Fibroblast of skin of back (primary cell): ENCODE results near the gene KRI1. TPM values are rescaled to one million over a fixed set of nuclear protein-coding genes. Genes with fewer than 3 reads are reported as not detected.

Source experiments
- DNase-seq: peaks from one replicate; pipeline ENCODE4 v3.0.0-alpha.2; 2013
- polyA plus RNA-seq, 2 experiments: library from polyadenylated mRNA; unstranded; fragments of 120-200 nt; gene quantifications; one replicate each; pipeline ENCODE4 v1.2.1, GENCODE V29; 2013; ENCODE audit not compliant: insufficient read length in 2 of 2

The KRI1 gene
- polyA plus RNA-seq (2013, experiment 1 of 2; ENCODE audit: insufficient read length), result 24.8 TPM
- polyA plus RNA-seq (2013, experiment 2 of 2; ENCODE audit: insufficient read length), result 13.8 TPM

DNA sequence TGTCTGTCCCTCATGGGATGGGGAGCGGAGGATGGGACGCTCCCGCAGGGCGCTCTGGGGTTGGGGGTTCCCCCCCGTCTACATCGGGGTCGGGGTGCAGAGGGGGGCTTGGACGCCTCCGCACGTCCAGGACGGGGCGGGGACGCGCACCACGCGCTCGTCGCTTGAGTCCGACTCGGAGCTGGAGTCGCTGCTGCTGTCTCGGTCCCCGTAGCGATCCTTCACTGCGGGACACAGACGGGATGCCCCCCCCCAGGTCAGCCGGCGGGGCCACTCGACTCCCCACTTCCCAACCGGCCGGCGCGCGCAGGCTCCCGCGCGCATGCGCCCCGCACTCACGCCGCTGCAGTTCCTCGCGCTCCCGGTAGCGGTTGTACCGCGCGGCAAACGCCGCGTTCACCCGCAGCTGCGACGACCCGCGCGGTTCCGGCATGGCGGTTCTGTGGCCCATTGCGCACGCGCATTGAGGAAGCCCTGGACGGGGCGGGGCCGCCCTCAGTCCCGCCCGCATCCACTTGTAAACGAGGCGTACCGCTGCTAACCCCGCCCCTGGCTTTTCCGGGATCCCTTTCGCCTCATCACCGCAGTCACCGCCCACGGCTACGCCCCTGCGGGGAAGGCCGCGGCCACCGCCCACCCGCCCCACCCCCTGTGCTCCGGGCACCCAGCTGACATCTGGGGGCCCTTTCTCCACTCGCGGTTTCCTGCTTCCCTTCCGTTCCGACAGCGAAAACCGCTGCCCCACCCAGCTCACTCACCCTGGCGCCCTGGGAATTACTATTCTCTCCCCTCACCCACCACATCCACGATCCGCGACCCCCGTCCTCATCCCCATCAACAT is at the start of gene KRI1:
TSS of gene KRI1 (minus strand) at position 444 of the 841 bp plus-strand sequence. CDS start at position 433, 11 bp downstream.
- DNase-seq, result peak; percentile 96

DNA sequence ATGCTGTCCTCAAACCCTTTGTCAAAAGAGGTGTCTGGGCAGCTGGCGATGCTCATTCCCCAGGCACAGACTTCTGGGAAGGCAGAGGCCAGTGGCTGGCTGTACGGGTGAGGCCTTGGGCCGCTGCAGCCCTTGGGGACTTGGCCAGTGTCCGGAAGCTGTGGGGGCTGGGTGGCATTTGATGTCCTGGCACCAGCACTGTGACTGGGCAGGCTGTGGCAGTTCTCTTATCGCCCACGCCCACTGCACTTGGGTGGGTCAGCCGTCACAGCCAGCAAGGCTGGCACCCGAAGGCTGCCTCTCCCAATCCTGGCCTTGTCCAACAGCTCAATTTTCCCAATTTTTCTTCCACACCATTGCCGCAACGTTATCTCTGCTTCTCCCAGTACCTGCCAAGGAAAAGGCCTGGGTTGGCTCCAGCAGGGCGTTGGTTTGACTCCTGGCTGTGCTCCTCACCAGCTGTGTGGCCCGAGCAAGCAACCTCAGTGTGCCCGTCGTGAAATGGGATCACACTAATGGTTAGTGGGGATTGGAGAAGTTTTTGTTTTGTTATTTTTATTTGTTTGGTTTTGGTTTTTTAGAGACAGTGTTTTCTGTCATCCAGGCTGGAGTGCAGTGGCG is 46.8 kb upstream of the KRI1 start:
- no peak for DNase-seq

DNA sequence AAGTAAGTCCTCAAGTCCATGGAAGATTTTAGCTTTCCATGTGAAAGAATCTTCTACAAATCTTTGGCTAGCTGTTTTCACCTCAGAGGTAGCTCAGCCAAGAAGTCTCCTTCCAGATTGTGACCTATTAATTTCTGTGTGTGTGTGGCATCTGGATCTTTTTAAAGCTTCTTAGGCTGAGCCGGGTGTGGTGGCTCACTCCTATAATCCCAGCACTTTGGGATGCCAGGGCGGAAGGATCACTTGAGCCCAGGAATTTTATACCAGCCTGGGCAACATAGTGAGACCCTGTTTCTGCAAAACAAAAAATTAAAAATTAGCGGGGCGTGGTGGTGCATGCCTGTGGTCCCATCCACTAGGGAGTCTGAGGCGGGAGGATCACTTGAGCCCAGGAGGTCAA is 46.1 kb upstream of the KRI1 start:
- DNase-seq, result no peak

DNA sequence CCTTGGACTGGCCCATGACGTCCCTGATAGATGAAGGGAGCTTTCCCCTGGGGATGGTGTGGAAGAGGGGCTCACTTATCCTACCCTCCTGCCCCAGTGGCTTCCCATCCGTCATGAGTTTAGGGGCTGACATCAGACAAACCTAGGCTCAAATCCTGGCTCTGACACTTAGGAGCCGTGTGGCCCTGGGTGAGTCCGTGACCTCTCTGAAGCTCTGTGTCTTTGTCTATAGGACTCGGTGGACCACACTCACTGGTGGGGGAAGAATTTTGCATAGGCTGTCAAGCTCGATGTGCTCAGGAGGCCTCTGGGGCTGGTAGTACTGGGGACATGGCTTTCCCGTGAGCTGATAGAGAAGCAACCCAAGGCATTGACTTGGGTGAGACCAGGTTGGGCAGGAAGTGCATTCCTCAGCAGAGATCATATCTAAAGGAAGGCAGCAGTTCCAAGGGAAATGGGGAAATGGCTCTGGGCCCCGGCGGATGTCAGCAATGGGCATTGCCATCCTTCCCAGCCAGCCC is 38.7 kb upstream of the KRI1 start:
- no peak for DNase-seq

DNA sequence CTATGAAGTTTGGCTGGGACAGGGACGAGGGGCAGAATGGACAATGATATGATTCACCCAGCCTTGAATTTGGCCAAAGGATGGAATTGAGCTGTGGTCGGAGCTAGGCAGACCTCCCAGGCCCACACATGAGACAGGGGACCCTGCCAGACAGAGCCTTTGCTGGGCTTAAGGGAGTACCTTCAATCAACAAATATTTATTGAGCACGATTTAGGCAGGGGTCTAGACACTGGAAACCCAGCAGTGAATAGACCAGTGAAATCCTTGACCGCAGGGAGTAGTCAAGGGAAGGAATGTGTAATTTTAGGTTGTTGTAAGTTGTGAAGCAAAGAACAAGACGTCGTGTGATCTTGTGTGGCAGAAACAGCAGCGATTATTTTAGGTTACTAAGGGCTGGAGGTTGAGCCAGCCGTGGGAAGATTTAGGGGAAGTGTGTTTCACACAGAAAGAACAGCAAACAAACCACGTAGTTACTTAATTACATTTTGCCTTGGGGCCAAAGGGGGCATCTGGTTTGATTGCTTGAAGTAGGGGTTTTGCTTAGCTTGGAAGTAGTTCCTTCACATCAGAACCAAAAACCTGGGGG is 38.2 kb upstream of the KRI1 start:
- no peak for DNase-seq

DNA sequence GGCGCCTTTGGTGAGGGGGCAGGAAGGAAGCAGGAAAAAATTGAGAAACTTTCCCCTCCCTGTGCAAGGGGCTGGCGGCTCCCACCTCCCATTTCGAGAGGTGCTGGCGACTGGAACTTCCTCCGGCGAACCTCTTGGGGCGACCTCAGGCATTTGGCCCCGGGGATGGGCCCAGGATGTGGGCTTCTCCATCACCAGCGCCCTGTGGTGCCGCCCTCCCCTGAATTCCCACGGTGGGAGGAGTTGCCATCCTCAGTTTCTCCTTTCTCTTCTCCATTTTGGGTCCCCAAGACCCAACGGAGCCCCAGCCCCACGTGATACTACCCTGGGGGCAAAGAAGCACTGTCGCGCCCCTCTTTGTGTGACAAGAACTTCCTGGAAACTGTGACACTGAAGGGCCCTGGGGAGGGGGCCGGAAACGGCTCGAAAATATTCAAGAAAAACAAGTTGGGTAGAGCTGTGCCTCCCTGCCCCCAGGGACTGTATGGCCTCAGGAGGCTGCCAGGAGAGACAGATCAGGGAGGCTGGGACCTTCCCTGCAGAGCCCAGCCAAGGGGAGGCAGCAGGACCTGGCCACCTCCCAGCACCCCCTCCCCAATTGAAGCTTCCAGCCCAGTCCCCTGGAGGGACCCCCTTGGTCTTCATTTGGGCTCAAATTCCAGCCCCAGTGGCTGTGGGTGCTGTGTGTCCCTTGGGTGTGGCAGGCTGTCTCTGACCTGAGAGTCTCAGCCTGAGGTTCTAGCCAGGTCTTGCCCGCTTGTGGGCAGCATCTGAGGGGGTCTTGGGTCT is 37.5 kb upstream of the KRI1 start:
- peak; percentile 62 for DNase-seq

DNA sequence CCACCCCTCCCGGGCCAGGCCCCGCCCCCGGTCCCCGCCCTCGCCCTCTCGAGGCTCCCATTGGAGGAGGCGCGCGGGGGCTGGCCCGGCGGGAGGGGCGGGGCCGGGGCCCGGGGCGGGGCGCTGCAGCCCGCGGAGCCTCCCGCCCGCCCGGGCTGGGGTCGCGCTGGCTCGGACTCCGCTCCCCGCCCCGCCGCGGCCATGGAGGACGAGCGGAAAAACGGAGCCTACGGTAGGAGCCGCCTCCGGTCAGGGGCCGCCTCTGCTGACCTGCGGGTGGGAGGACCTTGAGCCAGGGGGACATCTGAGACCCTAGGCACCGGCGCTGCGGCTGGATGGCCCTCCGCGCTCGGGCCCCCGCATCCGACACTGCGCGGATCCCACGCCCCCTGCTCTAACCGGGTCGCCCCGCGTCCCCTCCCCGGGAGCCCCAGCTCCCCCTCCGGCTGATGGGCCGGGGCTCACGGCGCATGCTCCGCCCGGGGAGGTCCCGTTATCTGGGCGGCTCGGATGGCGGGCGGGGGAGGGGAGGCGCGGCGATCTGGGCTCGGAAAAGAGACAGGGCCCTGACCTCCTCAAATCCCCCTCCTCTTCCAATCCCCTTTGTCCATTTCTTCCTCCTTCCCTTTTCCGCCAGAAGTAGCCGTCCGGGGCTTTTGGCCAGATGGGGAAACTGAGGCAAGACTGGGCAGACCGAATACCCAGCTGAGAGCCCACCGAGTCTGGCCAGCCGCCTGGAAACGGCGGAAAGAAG is 36.7 kb upstream of the KRI1 start:
- DNase-seq, result peak; percentile 78

DNA sequence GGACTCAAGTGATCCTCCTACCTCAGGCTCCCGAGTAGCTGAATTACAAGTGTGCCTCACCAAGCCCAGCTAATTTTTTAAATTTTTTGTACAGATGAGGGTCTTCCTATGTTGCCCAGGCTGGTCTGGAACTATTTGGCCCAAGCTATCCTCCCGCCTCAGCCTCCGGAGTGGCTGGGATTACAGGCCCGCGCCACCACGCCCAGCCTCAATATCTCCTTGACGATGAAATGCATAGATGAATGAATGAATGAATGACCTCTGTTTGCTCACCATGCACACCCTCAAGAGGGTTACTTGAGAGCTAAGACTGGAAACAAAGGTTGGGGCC is 36.2 kb upstream of the KRI1 start:
- no peak for DNase-seq

DNA sequence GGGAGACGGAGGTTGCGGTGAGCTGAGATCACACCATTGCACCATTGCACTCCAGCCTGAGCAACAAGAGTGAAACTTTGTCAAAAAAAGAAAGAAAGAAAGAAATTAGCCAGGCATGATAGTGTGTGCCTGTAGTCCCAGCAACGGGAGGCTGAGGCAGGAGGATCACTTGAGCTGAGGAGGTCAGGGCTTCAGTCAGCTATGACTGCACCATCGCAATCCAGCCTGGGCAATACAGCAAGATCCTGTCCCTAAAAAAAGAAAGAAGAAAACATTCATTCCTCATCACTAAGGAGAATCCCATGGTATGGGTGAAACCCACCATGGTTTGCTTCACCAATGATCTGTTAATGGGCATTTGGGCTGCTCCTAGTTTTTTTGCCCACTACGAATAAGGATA is 34.3 kb upstream of the KRI1 start:
- no peak for DNase-seq

DNA sequence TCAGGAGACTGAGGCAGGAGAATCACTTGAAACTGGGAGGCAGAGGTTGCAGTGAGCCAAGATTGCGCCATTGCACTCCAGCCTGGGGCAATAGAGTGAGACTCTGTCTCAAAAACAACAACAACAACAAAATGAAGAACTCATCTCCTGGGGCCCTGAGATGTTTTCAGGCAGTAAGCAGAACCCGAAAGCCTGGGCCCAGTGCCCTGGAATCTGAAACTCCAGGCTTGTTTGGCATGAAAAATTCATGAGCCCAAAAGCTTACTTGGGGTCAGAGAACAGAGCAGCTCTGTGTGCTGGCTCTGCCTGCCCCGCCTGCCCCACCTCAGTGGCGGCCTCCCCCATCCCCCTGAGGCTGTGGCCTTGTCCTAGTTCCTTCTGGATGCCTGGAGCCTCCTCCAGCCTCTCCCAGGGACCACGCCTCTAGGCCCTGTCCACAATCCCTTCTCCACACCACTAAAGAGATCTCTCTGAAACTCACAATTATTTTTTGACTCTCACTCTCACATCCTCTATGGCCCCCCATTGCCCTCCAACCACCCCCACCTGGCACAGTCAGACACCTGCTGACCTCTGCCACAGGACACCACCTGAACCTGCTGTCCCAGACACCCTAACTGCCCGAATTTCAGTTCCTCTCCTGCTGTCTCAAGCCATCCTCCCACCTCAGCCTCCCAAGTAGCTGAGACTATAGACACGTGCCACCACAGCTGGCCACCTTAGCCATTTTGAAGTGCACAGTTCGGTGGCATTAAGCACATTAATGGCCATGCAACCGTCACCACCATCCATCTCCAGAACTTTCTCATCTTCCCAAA is 28.2 kb upstream of the KRI1 start:
- DNase-seq, result no peak

DNA sequence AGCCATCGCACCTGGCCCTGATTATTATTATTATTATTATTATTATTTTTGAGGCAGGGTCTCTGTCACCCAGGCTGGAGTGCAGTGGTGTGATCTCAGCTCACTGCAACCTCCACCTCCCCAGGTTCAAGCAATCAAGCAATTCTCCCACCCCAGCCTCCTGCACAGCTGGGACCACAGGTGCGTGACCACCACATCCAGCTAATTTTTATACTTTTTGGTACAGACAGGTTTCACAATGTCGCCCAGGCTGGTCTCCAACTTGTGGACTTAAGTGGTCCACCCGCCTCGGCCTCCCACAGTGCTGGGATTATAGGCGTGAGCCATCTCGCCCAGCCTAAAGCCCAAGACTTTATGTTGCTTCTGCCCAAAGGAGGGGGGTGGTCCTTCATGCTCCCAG is 27.3 kb upstream of the KRI1 start:
- no peak for DNase-seq

DNA sequence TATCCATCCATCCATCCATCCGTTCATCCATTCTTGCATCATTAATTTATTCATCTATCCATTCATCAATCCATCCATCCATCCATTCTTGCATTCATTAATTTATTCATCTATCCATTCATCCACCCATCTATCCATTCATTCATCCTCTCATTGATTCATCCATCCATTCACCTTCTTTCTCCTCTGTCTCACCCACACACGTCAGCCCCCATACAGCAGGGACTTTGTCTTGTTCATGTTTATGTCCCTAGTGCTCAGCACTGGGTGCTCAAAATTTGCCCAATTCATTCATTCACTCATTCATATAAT is 22.0 kb upstream of the KRI1 start:
- no peak for DNase-seq

DNA sequence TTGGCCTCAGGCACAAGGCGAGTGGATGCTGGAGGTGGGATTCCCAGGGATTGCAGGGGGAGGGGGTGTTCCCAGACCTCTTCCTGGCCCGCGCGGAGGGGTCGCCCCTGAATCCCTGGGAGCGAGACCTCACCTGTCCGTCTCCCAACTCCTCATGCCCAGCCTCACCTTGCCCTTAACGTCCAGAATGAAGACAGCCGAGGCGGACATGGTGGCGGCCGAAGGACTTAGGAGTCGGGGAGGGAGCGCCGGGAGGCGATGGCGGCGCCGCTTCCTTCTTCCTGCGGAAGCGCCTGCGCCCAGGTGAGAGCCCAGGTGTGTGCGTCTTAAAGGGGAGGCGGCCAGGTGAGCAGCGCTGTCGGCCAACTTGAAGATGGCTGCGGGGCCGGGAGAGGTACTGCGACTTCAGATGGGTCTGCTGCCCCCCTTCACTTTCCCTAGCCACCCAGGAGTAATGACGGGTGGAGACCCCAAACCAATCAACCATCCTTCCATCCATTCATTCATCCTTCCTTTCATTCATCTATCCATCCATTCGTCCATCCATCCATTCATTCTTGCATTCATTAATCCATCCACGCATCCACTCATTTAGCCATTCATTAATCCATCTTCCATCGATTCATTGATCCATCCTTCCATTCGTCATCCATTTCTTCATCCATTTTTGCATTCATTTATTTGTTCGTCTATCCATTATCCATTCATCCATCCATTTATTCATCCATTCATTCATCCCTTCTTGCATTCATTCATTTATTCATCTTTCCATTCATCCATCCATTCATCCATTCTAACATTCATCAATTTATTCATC is 21.4 kb upstream of the KRI1 start, which contains the start of gene AP1M2:
TSS of gene AP1M2 (minus strand) at position 291 of the 817 bp plus-strand sequence. CDS start at position 210, 81 bp downstream.
- DNase-seq, result no peak

DNA sequence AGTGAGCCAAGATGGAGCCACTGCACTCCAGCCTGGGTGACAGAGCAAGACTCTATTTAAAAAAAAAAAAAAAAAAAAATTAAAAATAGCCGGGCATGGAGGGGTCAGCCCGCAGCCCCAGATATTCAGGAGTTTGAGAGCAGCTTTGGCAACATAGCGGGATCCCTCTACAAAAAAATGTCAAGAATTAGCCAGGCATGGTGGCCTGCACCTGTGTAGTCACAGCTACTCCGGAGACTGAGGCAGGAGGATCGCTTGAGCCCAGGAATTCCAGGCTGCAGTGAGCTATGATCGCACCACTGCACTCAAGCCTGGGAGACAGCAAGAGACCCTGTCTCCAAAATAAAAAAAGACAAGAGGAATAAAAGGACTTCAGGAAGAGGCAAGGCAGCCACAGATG is 20.6 kb upstream of the KRI1 start:
- DNase-seq, result no peak

DNA sequence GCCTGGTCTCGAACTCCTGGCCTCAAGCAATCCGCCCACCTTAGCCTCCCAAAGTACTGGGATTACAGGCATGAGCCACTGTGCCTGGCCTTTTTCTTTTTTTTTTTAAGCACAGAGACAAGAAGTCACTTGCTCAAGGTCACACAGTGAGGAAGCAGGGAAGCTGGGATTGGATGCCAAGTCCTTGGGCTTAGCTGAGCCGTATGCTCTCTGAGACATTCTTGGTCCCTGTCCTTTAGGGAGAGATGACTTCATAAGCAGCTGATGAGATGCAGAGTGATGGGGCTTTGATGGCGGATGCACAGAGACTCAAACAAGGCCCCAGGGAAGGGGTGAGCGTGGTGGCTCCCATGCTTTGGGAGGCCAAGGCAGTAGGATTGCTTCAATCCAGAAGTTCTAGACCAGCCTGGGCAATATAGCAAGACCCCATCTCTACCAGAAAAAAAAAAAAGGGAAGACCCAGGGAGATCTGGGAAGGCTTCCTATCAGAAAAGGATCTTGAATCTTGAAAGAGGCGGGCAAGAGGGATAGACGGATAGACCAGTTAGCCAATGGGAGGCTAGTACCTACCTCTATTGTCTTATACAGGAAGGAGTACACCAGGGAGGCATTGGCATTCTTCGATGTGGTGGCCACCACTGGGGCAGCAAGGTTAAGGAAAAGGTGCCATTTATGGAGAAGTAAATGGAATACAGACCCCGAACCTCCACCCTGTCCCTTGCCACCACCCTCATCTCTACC is 17.4 kb upstream of the KRI1 start:
- no peak for DNase-seq

DNA sequence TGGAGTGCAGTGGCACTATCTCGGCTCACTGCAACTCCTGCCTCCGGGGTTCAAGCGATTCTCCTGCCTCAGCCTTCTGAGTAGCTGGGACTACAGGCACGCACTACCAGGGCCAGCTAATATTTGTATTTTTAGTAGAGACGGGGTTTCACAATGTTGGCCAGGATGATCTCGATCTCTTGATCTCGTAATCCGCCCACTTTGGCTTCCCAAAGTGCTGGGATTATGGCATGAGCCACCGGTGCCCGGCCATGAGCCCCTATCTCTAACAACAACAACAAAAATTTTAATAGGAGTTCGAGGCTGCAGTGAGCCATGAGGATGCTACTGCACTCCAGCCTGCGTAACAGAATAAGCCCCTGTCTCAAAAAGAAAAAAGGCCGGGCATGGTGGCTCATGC is 16.3 kb upstream of the KRI1 start:
- DNase-seq, result no peak

DNA sequence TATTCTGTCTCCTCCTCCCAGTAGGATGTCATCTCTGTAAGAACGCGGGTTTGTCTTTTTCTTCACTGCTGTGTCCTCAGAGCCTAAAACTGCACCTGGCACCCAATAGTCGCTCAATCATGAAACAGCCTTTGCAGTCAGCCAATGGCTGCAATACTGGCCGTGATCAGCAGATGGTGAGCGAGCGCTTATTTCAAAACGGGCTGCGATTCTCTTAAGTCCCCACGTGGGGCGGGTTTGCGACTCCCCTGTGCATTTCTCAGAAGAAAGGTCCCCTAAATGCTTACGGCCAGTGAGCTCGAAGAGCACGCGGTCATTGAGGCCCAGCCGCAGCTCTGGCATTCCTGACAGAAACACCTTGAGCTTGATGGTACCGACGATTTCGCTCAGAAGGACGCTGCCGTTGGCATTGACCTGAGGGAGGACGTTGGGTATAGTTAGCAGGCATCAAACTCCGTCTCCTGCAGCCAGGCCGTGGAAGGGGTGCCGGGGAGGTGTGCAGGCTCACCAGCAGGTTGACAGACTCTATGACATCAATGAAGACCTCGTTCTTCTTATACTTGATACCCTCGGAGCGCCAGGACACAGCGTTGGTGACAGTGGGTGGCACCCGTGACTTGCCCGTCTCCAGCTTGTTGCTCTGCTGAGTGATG is 15.3 kb upstream of the KRI1 start:
- DNase-seq, result peak; percentile 85

DNA sequence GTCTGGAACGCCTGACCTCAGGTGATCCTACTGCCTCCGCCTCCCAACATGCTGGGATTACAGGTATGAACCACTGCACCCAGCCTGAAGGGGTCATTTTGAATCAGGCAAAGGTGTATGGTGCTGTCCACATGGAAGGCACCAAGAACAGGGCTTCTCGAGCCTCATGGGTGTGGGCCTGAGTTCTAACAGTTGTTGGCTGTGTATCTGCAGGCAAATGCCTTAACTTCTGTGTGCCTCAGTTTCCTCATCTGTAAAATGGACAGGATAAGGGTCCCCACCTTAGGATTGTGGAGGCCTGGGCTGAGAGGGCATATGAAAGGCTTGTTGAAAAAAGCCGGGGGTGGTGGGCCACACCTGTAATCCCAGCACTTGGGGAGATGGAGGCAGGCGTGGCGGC is 12.1 kb upstream of the KRI1 start:
- no peak for DNase-seq
